Measurements from ENCODE around the gene EEFSEC.

The EEFSEC gene

DNA sequence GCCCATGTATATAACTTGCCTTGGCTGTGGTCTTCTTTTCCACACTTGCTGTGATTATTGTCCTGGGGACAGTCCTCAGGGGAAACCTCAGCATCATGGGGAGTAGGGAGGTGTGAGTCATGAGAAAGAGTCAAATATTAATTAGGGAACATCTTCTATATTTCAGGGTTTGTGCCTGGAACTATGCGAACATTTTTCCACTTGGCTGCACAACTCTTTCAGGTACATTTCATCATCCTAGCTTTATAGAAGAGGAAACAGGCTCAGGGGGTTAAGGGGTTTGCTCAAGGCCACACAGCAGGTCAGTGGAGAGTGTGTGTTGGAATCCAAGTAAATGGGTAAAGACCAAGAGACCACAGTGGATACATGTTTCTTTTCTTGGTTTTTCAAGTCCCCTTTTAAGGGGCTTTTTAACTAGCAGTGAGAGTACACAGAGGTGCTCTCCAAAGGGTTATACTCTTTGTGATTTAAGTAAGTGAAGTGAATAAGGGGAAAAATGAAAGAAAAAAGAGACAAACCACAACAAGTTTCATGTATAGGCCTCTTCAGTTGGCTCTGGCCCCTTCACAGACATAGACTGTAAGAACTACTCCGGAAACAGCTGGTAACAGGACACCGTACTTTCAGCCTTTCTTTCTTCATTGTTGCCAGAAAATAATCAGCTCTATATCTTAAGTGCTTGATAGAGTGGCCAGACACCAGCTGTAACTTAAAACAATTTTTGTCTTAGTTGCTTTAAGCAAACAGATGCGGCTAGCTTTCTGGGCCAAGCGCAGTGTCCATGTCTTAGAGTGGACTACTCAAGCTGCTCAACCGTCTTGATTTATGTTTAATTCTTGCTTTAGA is 64.6 kb downstream of the EEFSEC start:
- DNase-seq (ENCODE audit: low read depth) = peak; percentile 14

DNA sequence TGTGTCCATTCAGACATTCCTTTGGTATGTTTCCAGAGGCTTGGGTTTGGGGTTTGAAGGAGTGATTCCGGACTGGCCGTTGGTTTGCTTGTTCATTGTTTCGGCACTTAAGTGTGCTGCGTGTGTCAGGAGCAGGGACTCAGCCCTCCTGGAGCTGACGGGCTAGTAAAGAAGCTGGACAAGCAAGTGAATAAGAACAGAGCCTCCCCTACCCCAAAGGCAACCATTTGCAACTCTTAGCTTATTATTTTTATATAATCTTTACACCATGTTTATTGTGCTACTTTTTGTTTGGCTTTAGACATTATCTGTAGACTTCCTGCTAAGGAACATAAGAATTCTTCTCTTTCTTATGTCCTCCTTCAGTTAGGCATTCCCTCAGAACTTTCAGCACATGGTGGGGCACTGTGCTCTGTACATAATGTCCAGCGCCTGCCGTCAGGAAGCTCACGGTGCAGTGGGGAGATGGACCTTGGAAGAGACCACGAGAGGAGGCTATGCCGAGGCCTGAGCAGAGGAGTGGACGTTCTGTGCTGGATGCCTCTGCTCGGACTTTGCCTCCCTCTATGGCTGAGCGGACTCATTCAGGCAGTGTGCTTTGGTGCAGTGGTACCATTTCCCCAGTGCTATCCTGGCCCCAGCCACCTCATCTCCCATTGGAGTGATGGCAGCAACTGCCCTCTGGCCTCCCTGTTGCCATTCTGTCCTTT is 65.4 kb downstream of the EEFSEC start:
- no peak for DNase-seq (ENCODE audit: low read depth)

DNA sequence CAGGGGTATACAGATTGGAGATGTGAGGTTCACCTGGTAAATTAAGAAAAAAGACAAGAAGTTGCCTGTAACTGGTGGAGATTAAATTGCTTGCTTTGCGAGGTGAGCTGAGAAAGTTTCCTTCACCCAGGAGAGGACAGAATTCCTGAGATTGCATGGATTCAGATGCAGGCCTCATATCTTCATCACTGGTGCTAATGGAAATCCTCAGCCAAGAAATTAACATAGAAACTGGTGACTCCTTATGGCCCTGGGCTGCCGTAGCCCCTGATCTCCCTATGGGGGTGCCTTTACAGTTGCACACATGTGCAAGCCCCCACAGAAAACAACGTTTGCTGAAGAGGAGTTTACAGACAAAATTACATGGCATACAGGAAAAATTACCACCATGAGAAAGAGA is 68.0 kb downstream of the EEFSEC start:
- no peak for DNase-seq (ENCODE audit: low read depth)

DNA sequence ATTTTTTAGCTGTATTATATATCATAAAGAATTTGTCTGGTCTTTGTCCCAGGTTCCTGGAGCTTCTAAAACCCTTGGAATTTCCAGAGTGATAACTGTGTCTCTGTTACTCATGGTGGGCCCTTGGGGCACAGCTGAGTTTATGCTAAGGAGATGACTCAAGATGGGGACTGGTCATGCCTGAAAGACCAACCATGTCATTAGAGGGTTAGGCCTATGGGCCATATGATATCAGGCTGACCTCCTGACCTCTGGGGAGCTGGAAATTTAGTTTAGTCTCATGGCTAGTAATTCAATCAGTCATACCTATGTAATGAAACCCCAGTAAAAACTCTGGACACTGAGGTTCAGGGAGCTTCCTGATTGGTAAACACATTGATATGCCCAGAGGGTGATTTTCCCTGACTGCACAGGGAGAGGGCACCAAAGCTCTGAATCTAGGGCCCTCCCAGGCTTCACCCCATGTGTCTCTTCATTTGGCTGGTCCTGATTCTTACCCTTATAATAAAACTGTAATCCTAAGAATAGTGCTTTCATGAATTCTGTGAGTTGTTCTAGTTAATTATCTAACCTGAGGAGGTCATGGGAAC is 69.6 kb downstream of the EEFSEC start:
- DNase-seq (ENCODE audit: low read depth) = peak; percentile 19

DNA sequence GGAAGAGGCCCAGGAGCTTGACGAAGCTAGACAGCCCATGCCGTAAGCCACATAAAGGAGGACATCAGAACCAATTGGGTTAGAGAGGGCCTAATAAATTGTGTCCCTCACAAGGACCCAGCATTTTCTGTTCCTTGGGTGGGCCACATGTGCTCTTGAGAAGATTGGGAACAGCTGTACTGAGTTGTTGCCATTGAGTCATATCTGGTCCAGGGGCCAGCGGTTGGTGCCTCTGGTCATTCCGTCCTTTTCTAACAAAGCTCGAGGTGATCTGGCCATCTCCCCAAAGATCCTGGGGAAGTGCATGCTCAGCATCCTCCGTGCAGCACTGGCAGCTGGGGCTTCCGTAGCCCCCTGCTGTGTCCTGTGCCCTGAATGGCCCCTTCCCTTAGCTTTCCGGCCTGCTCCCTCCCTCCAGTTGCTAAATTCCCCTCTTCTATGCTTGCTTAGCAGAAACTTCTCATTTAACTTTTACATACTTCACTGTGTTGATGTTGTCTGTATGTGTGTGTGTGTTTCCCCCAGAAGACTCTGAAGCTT is 73.0 kb downstream of the EEFSEC start:
- DNase-seq (ENCODE audit: low read depth) = no peak

DNA sequence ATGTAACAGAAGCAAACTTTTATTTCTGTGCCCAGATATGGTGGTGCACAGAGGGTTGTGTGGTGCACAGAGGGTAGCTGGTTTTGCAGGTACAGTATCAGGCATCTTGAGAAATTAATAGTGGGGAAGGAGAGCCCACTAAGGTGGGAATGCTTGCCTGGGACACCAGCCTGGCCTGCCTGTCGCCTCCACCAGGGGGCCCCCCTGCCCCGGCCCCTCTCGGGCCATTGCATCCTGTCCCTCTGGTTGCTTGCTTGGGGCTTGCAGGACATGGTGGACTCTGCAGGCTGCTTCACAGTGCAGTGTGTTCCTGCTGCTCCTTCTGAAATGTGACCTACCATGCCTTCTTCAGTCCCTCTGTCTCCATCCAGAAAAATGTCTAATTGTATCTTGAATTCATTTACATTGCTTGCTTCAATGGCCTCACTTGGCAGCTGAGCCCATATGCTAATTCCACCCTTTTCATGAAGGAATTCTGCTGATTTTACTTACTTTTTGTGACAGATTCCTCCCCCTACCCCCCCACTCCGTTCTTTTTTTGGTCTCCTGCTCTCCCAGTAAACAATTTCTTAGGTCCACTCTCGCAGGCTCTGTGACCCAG is 73.6 kb downstream of the EEFSEC start:
- DNase-seq (ENCODE audit: low read depth) = peak; percentile 51

DNA sequence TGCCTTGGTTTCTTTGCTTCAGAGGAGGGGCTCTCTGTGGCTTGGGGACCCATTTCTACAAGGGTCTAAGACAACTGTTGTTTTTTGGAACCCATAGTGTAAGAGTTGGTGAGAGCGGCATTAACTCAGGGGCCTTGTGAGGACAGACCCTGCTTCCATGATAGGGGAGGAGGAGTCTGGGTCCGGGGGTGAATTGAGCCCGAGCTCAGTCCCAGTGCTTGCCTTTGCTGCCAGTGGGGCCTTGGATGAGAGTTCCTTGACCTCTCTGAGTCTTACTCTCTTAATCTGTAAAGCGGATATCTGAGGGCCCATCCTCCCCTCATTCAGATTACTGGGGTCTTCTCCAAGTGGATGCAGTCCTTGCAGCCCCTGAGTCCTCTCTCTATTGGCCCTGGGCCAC is 74.2 kb downstream of the EEFSEC start:
- DNase-seq (ENCODE audit: low read depth) = no peak

DNA sequence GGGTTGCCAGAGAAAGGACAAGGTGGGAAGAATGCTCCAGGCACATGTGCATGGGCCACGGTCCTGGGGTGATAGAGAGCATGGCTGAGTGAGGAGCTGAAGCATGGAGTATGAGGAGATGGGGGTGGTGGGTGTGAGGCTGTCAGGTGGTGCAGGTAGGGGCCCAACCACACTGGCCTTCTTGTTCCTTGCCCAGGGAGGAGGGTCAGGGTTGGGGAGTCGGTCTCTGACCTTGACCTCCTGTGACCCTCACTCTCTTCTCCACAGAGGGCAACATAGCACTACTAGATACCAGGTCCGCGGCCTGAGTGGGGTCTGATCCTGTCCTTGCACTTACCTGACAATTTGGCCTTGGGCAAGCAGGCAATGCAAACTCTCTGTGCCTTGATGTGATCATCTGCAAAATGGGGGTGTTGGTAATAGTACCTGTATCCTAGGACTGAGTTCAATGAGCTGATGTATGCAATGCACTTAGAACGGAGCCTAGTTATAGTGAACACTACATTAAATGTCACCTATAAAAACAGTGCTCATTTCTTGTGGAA is 75.2 kb downstream of the EEFSEC start:
- no peak for DNase-seq (ENCODE audit: low read depth)

DNA sequence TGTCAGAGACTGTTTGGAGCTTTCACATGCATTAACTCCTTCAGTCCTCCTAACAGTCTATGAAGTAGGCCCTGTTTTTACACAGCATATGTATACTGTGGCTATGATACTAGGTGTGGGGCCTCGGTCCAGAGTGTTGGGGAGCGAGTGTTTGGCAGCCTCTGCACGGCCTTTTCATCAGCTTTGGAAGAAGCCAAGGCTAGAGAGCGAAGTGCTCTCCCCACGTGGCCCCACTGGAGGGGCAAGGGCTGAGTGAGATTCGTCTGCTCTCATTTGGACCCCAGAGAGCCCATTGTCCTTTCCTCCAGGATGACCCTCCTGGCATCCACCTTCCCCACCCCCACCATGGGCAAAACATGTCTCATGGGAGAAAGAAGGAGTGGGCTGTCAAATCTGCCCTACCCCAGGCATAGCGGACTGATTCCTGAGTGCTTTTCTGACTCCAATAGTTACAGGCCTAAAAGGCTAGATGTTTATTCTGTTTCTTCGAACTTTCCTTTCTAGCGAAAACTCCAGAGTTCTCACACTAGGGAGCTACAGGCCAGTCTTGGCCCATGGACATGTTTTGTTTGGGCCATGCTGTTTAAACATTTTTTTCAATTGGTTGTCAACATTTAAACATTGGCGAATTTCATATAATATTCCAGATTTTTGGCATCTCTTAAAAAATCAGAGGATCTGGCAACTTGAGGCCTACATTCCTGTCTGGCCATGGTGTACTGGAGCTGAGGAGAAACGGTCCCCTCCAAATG is 76.0 kb downstream of the EEFSEC start:
- DNase-seq (ENCODE audit: low read depth) = no peak

DNA sequence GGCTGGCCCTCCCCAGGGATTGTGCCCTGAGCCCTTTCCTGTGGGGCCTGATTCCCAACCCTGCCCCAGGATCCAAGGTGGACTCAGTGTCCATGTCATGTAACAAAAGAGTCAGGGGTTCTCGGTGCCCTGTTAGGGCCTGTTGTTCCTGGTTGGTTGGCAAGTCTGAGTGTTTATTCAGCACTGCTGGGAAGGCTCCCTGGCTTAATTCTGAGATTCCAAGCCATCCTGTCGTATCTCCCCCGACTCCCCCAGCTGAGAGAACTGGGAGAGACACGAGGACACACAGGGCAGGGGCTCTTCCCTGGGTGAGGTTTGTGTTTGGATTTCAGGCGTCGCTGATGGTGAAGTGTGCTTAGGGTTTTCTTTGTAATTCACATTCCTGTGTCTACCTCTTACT is 78.3 kb downstream of the EEFSEC start:
- DNase-seq (ENCODE audit: low read depth) = no peak

DNA sequence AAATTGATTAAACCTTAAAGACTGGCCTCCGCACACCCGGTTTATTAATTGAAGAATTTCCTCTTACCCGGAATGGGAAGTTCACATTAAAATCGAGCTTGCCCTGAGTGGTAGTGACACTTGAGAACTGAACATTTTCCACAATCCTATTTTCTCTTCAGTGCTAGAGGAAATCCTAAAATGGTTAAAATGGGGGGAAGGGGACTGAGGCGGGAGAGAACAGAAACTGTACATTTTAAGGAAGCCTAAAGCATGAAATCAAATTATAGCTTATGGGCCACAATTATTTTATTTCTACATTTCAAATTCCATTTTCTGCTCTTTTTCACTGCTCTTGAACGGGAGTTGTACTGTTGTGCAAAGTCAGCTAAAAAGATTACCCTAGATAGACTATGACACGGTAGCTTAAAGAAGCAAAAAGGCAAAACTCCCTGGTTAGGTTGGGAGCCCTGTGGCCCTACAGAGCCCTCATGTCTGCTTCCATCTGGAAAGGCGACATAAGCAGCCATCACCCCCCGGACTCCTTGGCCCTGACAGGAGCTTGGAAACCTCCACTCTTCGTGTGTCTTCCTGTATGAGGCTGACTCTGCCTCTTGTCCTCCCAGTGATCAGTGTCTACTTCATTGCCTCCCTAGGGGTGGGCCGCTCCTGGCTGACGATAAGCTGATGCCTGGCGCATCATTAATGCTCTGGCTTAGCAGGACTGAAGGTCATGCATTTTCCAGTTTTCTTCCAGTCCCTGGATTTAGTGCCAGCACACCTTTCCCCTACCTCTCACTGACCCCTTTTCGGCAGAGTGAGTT is 79.3 kb downstream of the EEFSEC start:
- no peak for DNase-seq (ENCODE audit: low read depth)

DNA sequence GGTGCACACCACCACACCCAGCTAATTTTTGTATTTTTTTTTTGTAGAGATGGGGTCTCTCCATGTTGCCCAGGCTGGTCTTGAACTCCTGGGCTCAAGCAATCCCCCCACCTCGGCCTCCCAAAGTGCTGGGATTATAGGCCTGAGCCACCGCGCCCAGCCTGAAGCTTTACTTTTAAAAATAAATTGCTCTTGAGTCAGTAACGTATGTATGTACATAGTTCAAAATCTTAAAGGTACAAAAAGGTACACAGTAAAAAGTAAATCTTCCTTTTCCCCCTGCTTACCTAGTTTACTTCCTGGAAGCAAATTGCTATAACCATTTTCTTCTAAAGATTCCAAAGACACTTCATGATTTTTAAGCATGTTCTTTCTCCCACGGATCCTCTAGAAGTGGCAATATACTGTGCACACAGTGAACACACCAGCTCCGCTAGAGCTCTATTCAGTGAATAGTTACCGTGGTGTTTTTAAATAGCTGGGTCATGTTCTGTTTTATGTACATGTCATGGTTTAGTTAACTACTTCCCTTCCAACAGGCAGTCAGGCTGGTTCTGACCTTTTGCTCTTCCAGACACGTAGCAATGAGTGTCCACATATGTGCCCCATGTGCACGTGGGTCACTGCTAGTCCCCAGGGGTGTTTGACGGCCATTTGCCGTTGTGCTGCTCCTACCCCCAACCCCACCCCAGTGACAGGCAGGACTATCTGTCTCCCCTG is 82.1 kb downstream of the EEFSEC start:
- DNase-seq (ENCODE audit: low read depth) = no peak

DNA sequence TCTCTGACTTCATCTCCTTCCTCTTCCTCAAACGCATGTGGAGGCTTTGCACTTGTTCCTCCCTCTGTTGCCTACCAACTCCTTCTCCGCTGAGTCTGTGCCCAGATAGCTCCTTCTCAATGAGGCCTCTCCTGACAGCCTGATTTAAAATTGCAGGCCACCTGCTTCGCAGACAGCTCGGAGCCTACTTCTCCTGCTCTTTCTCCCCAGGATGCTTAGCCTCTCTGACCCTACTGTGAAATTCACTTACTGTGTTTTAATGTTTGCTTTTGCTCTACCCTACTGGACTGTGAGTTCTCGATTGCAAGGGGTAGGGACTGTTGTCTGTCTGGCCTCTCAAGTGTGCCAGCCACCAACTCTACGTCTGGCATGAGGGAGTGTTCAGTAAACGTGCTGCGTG is 83.4 kb downstream of the EEFSEC start:
- no peak for DNase-seq (ENCODE audit: low read depth)

DNA sequence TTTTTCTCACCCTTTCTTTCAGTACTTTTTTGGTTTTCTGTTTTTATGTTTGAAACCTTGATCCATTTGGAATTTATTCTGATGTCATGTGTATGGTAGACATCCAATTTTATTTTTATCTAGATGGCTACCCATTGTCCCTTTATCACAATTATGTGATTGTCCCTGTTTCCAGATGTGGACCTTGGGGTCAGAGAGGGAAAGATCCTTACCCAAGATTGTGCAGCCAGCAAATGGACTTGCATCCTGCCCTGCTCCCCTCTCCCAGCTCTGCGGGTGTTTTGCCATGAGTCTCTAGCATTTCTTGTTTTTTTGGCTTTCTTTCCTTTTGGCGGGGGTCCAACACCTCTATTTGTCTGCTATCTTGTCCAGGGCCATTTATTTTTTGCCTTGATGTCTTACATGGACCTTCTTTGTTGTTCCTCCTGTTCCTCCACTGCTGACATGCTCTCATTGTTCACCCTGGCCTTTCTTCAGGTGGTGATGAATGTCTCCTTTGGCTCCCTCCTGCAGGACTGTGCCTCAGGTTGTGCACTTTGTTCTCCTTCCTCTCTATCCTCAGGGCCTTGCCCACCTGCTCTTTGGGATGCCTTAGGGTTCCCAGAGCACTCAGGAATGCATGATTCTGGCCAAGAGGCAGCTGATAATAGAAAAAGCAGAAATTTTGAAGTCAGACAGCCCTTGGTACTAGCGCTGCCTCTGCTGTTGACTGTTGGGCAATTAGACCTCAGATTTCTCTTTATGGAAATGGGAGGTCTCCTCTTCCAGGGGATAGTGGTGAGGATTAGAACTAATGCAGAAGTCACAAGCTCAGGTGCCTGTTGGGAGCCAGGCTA is 84.3 kb downstream of the EEFSEC start:
- no peak for DNase-seq (ENCODE audit: low read depth)

DNA sequence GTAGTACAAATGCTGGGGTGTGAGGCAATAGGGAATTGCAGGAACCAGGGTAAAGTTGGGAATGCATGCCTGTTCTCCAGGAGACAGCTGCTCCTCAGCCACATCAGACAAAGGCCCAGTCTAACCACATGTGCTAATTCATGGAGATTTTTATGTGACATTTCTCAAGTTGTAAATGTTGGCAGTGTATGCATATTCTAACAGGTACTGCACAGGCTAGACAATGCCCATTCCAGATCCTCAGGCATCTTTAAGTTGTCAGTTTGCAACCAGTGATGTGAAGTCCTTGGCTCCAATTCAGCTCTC is 84.9 kb downstream of the EEFSEC start:
- no peak for DNase-seq (ENCODE audit: low read depth)

DNA sequence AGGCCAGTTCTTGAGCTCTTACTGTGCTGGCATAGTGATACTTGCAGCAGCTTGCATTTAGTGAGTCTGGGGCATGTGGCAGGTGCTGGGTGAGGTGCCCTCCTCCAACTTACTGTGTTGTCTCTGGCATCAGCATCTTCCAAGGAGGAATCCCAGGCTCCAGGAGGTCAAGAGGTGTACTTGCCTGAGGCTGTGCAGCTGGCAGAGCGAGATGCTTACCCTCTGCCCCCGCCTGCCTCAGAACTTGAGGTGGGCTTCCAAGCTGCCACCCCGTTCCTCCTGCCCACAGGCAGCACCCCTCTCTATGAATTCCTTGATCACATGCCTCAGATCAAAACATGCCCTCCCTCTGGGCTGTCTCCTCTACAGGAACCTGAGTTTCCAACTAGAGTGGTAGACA is 86.0 kb downstream of the EEFSEC start:
- DNase-seq (ENCODE audit: low read depth) = no peak

DNA sequence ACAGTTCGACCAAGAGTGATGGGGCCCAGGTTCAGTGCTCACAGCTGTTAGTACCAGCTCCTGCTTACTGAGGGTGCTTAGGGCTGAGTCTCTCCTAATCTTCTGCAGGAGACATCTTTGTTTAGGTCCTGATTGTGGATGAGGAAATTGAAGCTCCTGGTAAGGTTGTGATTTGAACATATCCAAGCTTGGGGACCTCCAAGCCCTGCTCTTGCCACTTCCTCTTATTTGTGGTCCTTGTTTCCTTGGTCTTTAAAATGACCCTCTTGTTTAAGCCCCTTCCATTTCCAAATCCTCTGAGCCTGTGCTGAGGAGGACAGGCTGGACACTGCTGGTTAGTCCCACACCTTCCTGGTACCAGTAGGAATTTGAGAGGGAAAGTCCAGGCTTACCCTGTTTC is 87.0 kb downstream of the EEFSEC start:
- DNase-seq (ENCODE audit: low read depth) = no peak

DNA sequence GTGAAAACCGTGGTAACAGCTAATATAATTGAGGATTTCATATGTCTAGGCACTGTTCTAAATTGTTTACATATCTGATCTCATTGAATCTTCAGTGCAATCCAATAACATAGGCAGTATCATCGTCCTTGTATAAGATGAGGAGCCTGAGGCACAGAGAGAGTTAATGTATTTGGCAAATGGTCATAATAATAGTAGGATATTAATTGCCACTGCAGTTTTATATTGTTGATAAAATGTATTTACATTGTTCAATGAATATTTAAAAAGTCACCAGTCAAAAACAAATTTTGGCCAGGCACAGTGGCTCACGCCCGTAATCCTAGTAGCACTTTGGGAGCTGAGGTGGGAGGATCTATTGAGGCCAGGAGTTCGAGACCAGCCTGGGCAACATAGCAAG is 88.5 kb downstream of the EEFSEC start:
- no peak for DNase-seq (ENCODE audit: low read depth)
